Activated naive CD4-positive, alpha-beta T cell treated with anti-CD3 and anti-CD28 coated beads, Interleukin-2, amount 10 ng/mL, durations not matched to agents 7 days and 5 days (primary cell): ENCODE measurements around the gene KMT5C.

ENCODE experiments used
- CTCF ChIA-PET: fragments of 350-600 bp; sonication (Branson Sonifier 250); formaldehyde crosslinking; loops from one replicate; lab custom pipeline; 2021; ENCODE audit warnings: antibody characterized with exemption; lab: Charles Lee
- DNase-seq: peaks from one replicate; pipeline ENCODE4 v3.0.0-alpha.2; 2020
- H3K27ac Mint-ChIP-seq: one replicate; pipeline ENCODE4 v1.8.0; 2021; ENCODE audit warnings: mild to moderate bottlenecking, moderate library complexity, mixed read lengths
- H3K27me3 Mint-ChIP-seq: one replicate; pipeline ENCODE4 v1.8.0; 2021; ENCODE audit warnings: mild to moderate bottlenecking, mixed read lengths
- H3K36me3 Mint-ChIP-seq: one replicate; pipeline ENCODE4 v1.8.0; 2021; ENCODE audit warnings: mixed read lengths
- H3K4me1 Mint-ChIP-seq: one replicate; pipeline ENCODE4 v1.8.0; 2021; ENCODE audit warnings: mixed read lengths
- H3K4me3 Mint-ChIP-seq: one replicate; pipeline ENCODE4 v1.8.0; 2021; ENCODE audit warnings: mild to moderate bottlenecking, moderate library complexity, mixed read lengths
- H3K9me3 Mint-ChIP-seq: one replicate; pipeline ENCODE4 v1.8.0; 2021; ENCODE audit warnings: mixed read lengths

Gene KMT5C

DNA sequence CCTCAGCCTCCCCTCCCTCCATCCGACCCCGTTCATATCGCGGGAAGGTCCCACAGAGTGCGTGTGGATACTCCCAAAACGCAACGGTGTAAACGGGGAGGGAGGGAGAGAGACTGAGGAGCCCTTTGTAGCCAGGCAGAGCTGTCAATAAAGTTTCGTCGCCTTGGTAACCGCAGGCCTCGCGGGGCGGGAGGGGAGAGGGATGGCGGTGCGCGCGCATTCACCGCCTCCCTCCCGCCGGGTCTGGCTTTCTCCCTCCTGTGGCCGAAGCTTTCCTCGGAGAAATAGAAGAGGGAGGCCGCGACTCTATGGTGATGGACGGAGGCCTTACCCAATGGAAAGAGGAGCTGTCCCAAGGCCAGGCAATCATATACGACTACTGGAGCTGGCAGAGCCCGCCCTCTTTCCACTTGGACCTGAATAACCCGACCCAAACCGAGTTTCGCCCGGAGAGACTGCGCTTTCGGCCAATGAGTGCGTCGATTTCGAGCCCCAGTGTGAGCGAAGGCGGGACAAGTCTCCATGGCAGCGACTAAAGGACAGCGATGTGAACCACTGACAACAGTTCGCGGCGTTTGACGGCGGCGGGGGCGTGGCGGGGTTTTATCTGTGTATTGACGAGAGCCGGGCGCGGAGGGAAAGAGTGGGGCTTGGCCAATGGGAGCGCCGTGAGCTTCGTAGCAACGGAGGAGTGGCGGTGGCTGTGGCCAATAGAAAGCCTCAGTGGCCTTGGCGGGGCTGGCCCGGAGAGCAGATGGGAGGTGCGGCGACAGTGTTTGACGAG is at the start of gene KMT5C:
Gene KMT5C, plus strand, starts transcription at position 772 of the 784 bp plus-strand sequence. CDS start 2,061 bp downstream, outside the sequence.
- peak; percentile 100 for DNase-seq
- peaks cover 21% of the 10 kb centered on the region for H3K27me3 Mint-ChIP-seq
- no peaks in the 10 kb centered on the region for H3K9me3 Mint-ChIP-seq
- H3K4me1 Mint-ChIP-seq: peaks cover 27% of the 10 kb centered on the region
- peak within 1 kb of the TSS; percentile 94 for H3K27ac Mint-ChIP-seq
- peaks cover 16% of the 10 kb centered on the region for H3K36me3 Mint-ChIP-seq
- CTCF ChIA-PET: interaction anchor here (0.6 to 1.8 kb wide), 9 partner anchors 36 to 199 kb away, joined by 3 to 12 read pairs (median 4); partner anchors contain the start of genes PPP6R1 and TMEM238
- H3K4me3 Mint-ChIP-seq: peak within 1 kb of the TSS; percentile 90

DNA sequence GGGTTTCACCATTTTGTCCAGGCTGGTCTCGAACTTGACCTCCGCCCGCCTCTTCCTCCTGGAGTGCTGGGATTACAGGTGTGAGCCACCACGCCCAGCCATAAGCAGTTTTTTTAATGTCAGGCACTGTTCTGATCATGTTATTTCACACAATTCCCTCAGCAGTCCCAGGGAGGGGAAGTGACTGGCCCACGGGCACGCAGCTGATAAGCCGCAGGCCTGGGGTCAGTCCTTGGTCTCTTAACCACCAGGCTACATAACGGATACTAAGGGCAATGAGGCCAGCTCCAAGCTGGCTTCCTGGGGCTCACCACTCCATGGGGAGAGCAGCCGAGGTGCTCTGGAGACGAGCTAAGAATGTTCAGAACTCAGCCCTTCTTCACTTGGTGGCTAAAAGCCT is 42.4 kb upstream of the KMT5C start:
- peaks cover 27% of the 10 kb centered on the region for H3K27me3 Mint-ChIP-seq
- H3K27ac Mint-ChIP-seq: no peak overlapping the region
- peaks cover 11% of the 10 kb centered on the region for H3K4me1 Mint-ChIP-seq
- no peaks in the 10 kb centered on the region for H3K9me3 Mint-ChIP-seq
- no peak overlapping the region for H3K4me3 Mint-ChIP-seq
- DNase-seq: no peak
- no peaks in the 10 kb centered on the region for H3K36me3 Mint-ChIP-seq
- CTCF ChIA-PET: no interaction called here

DNA sequence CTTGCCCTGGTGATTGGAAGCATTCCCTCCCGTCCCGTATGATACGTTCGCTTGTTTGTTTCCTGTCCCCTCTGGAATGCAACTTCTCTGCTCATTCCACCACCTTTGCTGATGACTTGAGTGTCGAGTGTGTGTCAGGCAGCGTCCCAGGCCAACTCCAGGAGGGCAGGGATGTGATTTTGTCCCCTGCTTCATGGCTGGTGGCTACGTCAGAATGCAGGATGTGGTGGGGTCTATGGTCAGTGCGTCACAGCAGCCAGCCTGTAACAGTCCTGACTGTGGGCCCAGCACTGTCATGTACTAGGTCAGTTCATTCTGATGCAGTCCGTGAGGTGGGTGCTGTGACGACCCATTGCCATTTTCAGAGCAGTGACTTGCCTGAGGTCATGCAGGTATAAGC is 39.7 kb upstream of the KMT5C start:
- no peak overlapping the region for H3K27ac Mint-ChIP-seq
- H3K9me3 Mint-ChIP-seq: no peaks in the 10 kb centered on the region
- H3K4me1 Mint-ChIP-seq: peaks cover 11% of the 10 kb centered on the region
- CTCF ChIA-PET: interaction anchor here (3.3 kb wide), 1 partner anchor 84 kb away, joined by 25 read pairs; the partner anchor contains the start of gene TMEM238
- DNase-seq: no peak
- no peak overlapping the region for H3K4me3 Mint-ChIP-seq
- no peaks in the 10 kb centered on the region for H3K36me3 Mint-ChIP-seq
- peaks cover 27% of the 10 kb centered on the region for H3K27me3 Mint-ChIP-seq

DNA sequence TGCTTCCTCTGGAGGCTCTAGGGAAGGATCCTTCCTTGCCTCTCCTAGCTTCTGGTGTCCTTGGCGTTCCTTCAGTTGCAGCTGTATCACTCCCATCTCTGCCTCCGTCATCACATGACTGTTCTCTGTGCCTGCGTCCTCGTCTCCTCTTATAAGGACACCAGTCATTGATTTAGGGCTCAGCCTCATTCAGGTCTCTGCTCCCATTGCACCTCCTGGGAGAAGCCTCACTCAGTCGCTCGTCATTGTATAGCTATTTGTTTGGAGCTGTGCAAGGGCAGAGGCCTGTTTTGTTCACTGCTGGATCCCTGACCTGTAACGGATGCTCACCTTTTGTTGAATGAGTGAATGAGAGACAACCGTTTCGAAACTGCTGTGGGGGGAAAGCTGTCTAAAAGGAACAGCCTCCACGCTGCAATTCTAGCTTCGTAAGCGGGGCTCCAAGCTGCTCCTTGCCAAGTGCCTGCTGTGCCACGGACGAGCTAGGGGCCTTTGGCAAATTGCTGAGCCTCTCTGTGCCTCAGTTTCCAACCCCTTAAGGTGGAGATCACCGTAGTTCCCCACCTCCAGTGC is 38.7 kb upstream of the KMT5C start:
- DNase-seq: no peak
- Mint-ChIP-seq H3K4me3 (peak overlapping the region; percentile 82), H3K36me3 (peaks cover 2% of the 10 kb centered on the region), H3K9me3 (no peaks in the 10 kb centered on the region), H3K4me1 (peaks cover 17% of the 10 kb centered on the region), H3K27me3 (peaks cover 27% of the 10 kb centered on the region), H3K27ac (no peak overlapping the region)
- CTCF ChIA-PET: interaction anchor here (0.6 to 3.3 kb wide), 20 partner anchors 9 to 203 kb away, joined by 3 to 26 read pairs (median 4); partner anchors contain the start of genes HSPBP1, KMT5C and TMEM238

DNA sequence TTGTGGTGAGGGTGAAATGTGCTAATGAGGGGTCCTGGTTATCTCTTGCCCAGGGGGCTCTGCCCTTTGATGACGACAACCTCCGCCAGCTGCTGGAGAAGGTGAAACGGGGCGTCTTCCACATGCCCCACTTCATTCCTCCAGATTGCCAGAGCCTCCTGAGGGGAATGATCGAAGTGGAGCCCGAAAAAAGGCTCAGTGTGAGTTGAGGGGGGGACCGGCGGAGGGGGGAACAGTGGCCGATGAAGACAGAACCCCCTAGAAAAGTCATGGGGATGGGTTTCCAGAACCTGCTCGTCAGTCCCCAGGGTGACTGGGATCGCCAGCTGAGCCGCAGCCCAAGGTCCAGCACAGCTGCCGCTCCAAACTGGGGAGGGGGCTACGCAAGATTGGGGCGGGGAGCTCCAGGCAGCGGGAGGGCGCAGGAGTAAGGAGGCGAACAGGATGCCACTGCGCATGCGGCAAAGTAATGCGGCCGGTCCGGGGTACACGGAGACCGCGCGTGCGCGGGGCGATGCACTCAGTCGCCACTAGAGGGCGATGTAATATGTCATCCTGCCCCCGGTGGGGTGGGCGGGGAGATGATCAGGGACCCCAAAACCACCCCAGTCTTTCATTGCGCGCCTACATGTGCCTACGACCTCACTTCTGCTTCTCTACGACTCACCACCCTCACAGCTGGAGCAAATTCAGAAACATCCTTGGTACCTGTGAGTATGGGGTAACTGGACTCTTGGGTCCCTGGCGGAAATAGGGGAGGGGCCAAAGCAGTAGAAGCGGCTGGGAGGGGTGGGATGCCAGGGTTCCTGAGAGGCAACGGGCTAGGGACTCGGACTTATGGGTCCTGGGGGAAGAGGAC is 38.0 kb upstream of the KMT5C start:
- H3K36me3 Mint-ChIP-seq: peaks cover 2% of the 10 kb centered on the region
- peak overlapping the region; percentile 87 for H3K27ac Mint-ChIP-seq
- H3K27me3 Mint-ChIP-seq: peaks cover 27% of the 10 kb centered on the region
- peak overlapping the region; percentile 82 for H3K4me3 Mint-ChIP-seq
- CTCF ChIA-PET: interaction anchor here (0.6 to 3.3 kb wide), 26 partner anchors 10 to 203 kb away, joined by 3 to 26 read pairs (median 4); partner anchors contain the start of genes HSPBP1, KMT5C and TMEM238
- H3K4me1 Mint-ChIP-seq: peaks cover 19% of the 10 kb centered on the region
- no peaks in the 10 kb centered on the region for H3K9me3 Mint-ChIP-seq
- peak; percentile 97 for DNase-seq

- H3K27me3 Mint-ChIP-seq: peaks cover 27% of the 10 kb centered on the region
- H3K9me3 Mint-ChIP-seq: no peaks in the 10 kb centered on the region
- CTCF ChIA-PET: interaction anchor here (0.6 to 3.3 kb wide), 20 partner anchors 10 to 202 kb away, joined by 3 to 26 read pairs (median 4); partner anchors contain the start of genes KMT5C and TMEM238
- H3K27ac Mint-ChIP-seq: peak overlapping the region; percentile 87
- DNase-seq: no peak
- H3K4me3 Mint-ChIP-seq: peak overlapping the region; percentile 82
- H3K36me3 Mint-ChIP-seq: peaks cover 2% of the 10 kb centered on the region
- H3K4me1 Mint-ChIP-seq: peaks cover 19% of the 10 kb centered on the region
Observed at GRCh38 chr19:55302318-55302703, 37.4 kb upstream of the KMT5C start.

DNA sequence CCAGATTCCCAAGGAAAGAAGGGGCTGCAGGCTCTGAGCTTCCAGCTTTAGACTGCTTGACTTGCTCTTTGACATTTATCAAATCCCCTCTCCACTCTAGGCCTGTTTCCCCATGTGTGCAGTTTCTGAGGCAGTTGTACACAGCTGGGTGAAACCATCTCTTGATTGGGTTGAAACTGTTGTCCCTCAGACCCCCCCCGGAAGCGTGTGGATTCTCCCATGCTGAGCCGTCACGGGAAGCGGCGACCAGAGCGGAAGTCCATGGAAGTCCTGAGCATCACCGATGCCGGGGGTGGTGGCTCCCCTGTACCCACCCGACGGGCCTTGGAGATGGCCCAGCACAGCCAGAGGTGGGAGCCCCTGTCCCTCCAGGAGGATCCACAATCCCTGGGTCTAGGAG is 36.2 kb upstream of the KMT5C start:
- no peak for DNase-seq
- H3K4me3 Mint-ChIP-seq: no peak overlapping the region
- no peaks in the 10 kb centered on the region for H3K9me3 Mint-ChIP-seq
- H3K4me1 Mint-ChIP-seq: peaks cover 19% of the 10 kb centered on the region
- CTCF ChIA-PET: interaction anchor here (0.7 to 3.3 kb wide), 5 partner anchors 11 to 130 kb away, joined by 3 to 26 read pairs (median 3); partner anchors contain the start of gene TMEM238
- H3K36me3 Mint-ChIP-seq: peaks cover 2% of the 10 kb centered on the region
- no peak overlapping the region for H3K27ac Mint-ChIP-seq
- H3K27me3 Mint-ChIP-seq: peaks cover 25% of the 10 kb centered on the region

DNA sequence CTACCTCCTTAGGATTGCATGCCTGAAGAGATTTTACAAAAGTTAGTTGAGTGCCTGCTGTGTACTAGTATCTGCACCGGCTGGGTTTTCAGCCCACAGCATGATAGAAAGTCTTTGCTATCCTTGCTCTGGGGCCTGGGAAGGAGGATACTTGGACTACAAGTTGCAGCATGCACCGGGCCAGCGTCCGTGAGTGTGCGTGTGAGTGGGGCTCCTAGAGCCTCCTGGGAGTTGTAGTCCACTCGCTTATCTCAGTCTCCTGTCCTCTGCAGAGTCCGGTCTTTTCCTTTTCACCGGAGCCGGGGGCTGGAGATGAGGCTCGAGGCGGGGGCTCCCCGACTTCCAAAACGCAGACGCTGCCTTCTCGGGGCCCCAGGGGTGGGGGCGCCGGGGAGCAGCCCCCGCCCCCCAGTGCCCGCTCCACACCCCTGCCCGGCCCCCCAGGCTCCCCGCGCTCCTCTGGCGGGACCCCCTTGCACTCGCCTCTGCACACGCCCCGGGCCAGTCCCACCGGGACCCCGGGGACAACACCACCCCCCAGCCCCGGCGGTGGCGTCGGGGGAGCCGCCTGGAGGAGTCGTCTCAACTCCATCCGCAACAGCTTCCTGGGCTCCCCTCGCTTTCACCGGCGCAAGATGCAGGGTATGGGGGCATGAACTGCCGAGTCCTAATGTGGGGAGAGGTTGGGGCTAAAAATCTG is 35.2 kb upstream of the KMT5C start:
- Mint-ChIP-seq H3K36me3 (peaks cover 2% of the 10 kb centered on the region), H3K4me3 (no peak overlapping the region), H3K4me1 (peaks cover 19% of the 10 kb centered on the region), H3K27ac (no peak overlapping the region), H3K27me3 (peaks cover 20% of the 10 kb centered on the region), H3K9me3 (no peaks in the 10 kb centered on the region)
- CTCF ChIA-PET: no interaction called here
- peak; percentile 53 for DNase-seq

DNA sequence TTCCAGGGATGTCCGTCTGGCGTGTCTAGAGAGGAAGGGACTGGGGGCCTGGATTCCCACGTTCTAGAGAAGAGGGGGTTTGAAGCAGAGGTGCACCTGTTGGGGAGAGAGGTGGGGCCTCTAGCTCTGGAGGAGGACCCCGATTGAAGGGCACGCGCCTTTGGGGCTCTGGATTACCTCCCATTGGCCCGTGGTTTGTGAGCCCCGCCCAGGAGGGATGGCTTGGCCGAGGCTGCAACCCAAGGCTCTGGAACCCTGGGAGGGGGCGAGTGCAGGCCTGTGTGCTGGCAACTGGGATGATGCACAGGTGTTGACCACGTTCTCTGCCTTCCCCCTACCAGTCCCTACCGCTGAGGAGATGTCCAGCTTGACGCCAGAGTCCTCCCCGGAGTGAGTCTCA is 34.7 kb upstream of the KMT5C start:
- Mint-ChIP-seq H3K9me3 (no peaks in the 10 kb centered on the region), H3K4me1 (peaks cover 19% of the 10 kb centered on the region), H3K4me3 (no peak overlapping the region), H3K36me3 (peaks cover 2% of the 10 kb centered on the region), H3K27ac (no peak overlapping the region), H3K27me3 (peaks cover 15% of the 10 kb centered on the region)
- CTCF ChIA-PET: no interaction called here
- no peak for DNase-seq

GRCh38 chr19:55305491-55305890 is 34.2 kb upstream of the KMT5C start:
- CTCF ChIA-PET: no interaction called here

GRCh38 chr19:55305983-55306562 is 33.6 kb upstream of the KMT5C start:
- no peak overlapping the region for H3K4me3 Mint-ChIP-seq
- CTCF ChIA-PET: no interaction called here
- H3K36me3 Mint-ChIP-seq: peaks cover 2% of the 10 kb centered on the region
- H3K27ac Mint-ChIP-seq: no peak overlapping the region
- no peak for DNase-seq
- H3K4me1 Mint-ChIP-seq: peaks cover 19% of the 10 kb centered on the region
- H3K27me3 Mint-ChIP-seq: peaks cover 7% of the 10 kb centered on the region
- no peaks in the 10 kb centered on the region for H3K9me3 Mint-ChIP-seq

More at GRCh38 chr19:55305491-55305890, 34.2 kb upstream of the KMT5C start:
- Mint-ChIP-seq H3K27me3 (peaks cover 11% of the 10 kb centered on the region), H3K4me1 (peaks cover 19% of the 10 kb centered on the region), H3K36me3 (peaks cover 2% of the 10 kb centered on the region), H3K4me3 (no peak overlapping the region), H3K9me3 (no peaks in the 10 kb centered on the region), H3K27ac (no peak overlapping the region)
- DNase-seq: peak; percentile 71

DNA sequence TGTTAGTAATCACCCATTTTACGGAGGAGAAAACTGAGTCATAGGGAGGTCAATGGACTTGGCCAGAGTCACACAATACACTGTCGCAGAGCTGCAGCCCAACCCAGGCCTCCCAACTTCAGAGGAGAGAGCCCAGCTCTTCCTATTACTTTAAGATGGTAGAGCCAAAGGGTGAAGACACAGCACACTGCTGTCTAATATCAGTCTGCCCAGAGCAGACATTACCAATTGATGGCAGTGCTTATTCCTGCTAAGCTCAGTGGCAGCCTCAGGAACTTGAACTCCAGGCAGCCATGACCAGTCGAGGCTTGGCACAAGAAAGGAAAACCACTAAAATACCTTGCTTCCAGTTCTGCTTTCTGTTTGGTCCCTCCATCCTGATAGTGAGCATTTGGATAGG is 33.0 kb upstream of the KMT5C start:
- CTCF ChIA-PET: no interaction called here
- DNase-seq: no peak
- Mint-ChIP-seq H3K36me3 (peaks cover 2% of the 10 kb centered on the region), H3K27ac (no peak overlapping the region), H3K9me3 (no peaks in the 10 kb centered on the region), H3K4me1 (peaks cover 13% of the 10 kb centered on the region), H3K4me3 (no peak overlapping the region), H3K27me3 (peaks cover 2% of the 10 kb centered on the region)

GRCh38 chr19:55308281-55308680 is 31.4 kb upstream of the KMT5C start:
- Mint-ChIP-seq H3K36me3 (peaks cover 2% of the 10 kb centered on the region), H3K9me3 (no peaks in the 10 kb centered on the region), H3K27ac (no peak overlapping the region), H3K4me3 (no peak overlapping the region), H3K27me3 (no peaks in the 10 kb centered on the region), H3K4me1 (peaks cover 8% of the 10 kb centered on the region)
- CTCF ChIA-PET: no interaction called here
- DNase-seq: no peak
